ENCODE results near the gene NMRAL1. TPM values are rescaled to one million over a fixed set of nuclear protein-coding genes. Genes with fewer than 3 reads are reported as not detected.

Gene NMRAL1
- total RNA-seq, 4 donors from 2014 or later = 2.7 to 11.0 (median 9.1) TPM

GRCh38 chr16:4426722-4427372, 47.6 kb downstream of the NMRAL1 start:
- peak overlapping the region; percentile 93 to 98 (median 96) for H3K27ac ChIP-seq
- no peaks in the 10 kb centered on the region for H3K27me3 ChIP-seq
- H3K4me1 ChIP-seq = peaks cover 23 to 24% of the 10 kb centered on the region in 2 donors
- in situ Hi-C loops (cut with MboI; ENCODE audit: low sequenced_read_pairs in 4 of 4) = no loop called here
- no peak for TF ChIP-seq CTCF (IDR thresholded peaks at IDR 0.05 in 4 of 5, conservative IDR thresholded peaks at IDR 0.05 in 1 of 5)
- peaks cover 0 to 8% of the 10 kb centered on the region in 2 donors for H3K36me3 ChIP-seq
- peak overlapping the region; percentile 78 to 99 (median 90) for H3K4me3 ChIP-seq
- no peak for ATAC-seq
- intact Hi-C loops (cut with DNase I; ENCODE audit: low total_unique reads) = no loop called here
- no peak for DNase-seq
- no peaks in the 10 kb centered on the region for H3K9me3 ChIP-seq

GRCh38 chr16:4426021-4426684, 48.3 kb downstream of the NMRAL1 start:
- ATAC-seq = peak; percentile 40 to 47
- in situ Hi-C loops (cut with MboI; ENCODE audit: low sequenced_read_pairs in 4 of 4) = no loop called here
- Histone ChIP-seq H3K27ac (peak overlapping the region; percentile 93 to 98 (median 96)), H3K36me3 (peaks cover 0 to 4% of the 10 kb centered on the region in 2 donors), H3K4me1 (peaks cover 23 to 24% of the 10 kb centered on the region in 2 donors), H3K4me3 (peak overlapping the region; percentile 78 to 99 (median 90)), H3K27me3 (no peaks in the 10 kb centered on the region), H3K9me3 (no peaks in the 10 kb centered on the region)
- DNase-seq = no peak
- no peak for TF ChIP-seq CTCF (IDR thresholded peaks at IDR 0.05 in 4 of 5, conservative IDR thresholded peaks at IDR 0.05 in 1 of 5)
- TF ChIP-seq POLR2A (IDR thresholded peaks at IDR 0.05) = no peak
- intact Hi-C loops (cut with DNase I; ENCODE audit: low total_unique reads) = no loop called here

GRCh38 chr16:4425378-4426020, 48.9 kb downstream of the NMRAL1 start, which contains the start of gene DNAJA3:
TSS of gene DNAJA3 (plus strand) at chr16:4425868. CDS start at chr16:4425882, 14 bp downstream.
- peaks cover 23 to 24% of the 10 kb centered on the region in 2 donors for H3K4me1 ChIP-seq
- no peaks in the 10 kb centered on the region for H3K9me3 ChIP-seq
- TF ChIP-seq CTCF (IDR thresholded peaks at IDR 0.05 in 4 of 5, conservative IDR thresholded peaks at IDR 0.05 in 1 of 5) (no peak), POLR2A (IDR thresholded peaks at IDR 0.05) (peak; percentile 82 to 92)
- peak within 1 kb of the TSS; percentile 78 to 99 (median 90) for H3K4me3 ChIP-seq
- intact Hi-C loops (cut with DNase I; ENCODE audit: low total_unique reads) = no loop called here
- H3K27ac ChIP-seq = peak within 1 kb of the TSS; percentile 93 to 98 (median 96)
- H3K27me3 ChIP-seq = no peaks in the 10 kb centered on the region
- ATAC-seq = peak; percentile 97 to 99
- H3K36me3 ChIP-seq = peaks cover 0 to 4% of the 10 kb centered on the region in 2 donors
- in situ Hi-C loops (cut with MboI; ENCODE audit: low sequenced_read_pairs in 4 of 4) = no loop called here
- peak; percentile 85 to 89 for DNase-seq

DNA sequence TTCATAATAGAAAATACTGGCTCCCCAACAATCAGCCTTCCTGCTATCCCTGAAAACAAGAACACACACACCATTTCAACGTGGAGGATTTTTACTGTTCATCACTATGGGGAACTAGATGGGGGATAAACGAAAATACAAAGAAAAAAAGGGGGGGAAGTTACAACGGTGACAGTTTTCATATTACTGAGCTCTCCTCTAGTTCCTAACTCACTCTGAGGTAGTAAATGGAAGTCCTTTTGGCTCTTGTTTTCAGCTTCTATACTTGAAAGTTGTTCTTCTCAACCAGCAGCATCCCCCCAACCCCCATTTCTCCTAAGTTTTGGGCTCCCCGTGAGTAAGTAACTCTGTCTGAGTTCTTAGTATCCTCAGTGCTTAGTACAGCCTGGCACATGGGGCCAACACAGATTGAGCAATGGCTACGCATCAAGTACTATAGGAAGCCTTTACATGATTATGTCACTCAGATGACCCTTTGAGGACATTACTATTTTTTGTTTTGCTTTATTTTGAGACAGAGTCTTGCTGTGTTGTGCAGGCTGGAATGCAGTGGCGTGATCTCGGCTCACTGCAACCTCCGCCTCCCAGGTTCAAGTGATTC, 53.8 kb downstream of the NMRAL1 start:
- Histone ChIP-seq H3K4me1 (peaks cover 7 to 8% of the 10 kb centered on the region in 2 donors), H3K9me3 (no peaks in the 10 kb centered on the region), H3K27ac (no peak overlapping the region), H3K4me3 (no peak overlapping the region), H3K27me3 (no peaks in the 10 kb centered on the region), H3K36me3 (no peaks in the 10 kb centered on the region)
- ATAC-seq = no peak
- DNase-seq = no peak
- TF ChIP-seq POLR2A (IDR thresholded peaks at IDR 0.05) (no peak), CTCF (IDR thresholded peaks at IDR 0.05 in 4 of 5, conservative IDR thresholded peaks at IDR 0.05 in 1 of 5) (no peak)
- in situ Hi-C loops (cut with MboI; ENCODE audit: low sequenced_read_pairs in 4 of 4) = no loop called here
- intact Hi-C loops (cut with DNase I; ENCODE audit: low total_unique reads) = no loop called here
